PFSK-1 (cell line): ENCODE measurements around the gene HNRNPF.

ENCODE experiments used
- POLR2AphosphoS5 ChIP-seq: IDR thresholded peaks from 2 replicates; pipeline ENCODE4 v1.6.1; 2012; ENCODE audit warnings: low read depth, mild to moderate bottlenecking, control low read depth, low read length, moderate library complexity
- TAF1 ChIP-seq: IDR thresholded peaks from 2 replicates; pipeline ENCODE4 v1.6.1; 2012; ENCODE audit warnings: low read length, control low read depth, borderline replicate concordance; ENCODE audit not compliant: insufficient read depth

- no peak for TF ChIP-seq POLR2AphosphoS5
- no peak for TF ChIP-seq TAF1
Measured at GRCh38 chr10:43361547-43362190, 47.3 kb downstream of the HNRNPF start.
